Left renal cortex interstitium (tissue), 4 donors: Measurements from ENCODE around the gene ZBTB11. TPM values are rescaled to one million over a fixed set of nuclear protein-coding genes. Genes with fewer than 3 reads are reported as not detected.
"Not testable (repeated sequence)": the region's sequence is repeated elsewhere in the genome, so short reads cannot be mapped to it uniquely, and the experiment has no call there.

Experiments
- DNase-seq, 4 donors: peaks; one replicate each; pipeline ENCODE4 v3.0.0-alpha.2; 2013; ENCODE audit warnings: low read depth in 4 of 4, low spot score in 2 of 4, missing footprints in 1 of 4
- polyA plus RNA-seq, 4 donors: library from polyadenylated mRNA; unstranded; fragments of 120-200 nt; gene quantifications; one replicate each; pipeline ENCODE4 v1.2.1, GENCODE V29; 2013; ENCODE audit not compliant: insufficient read length in 4 of 4

Gene ZBTB11
- polyA plus RNA-seq, 4 donors, result 20.8 to 26.0 (median 22.8) TPM

GRCh38 chr3:101691685-101692671 lies 15.0 kb upstream of the ZBTB11 start:
- DNase-seq, result not testable (repeated sequence)

- no peak for DNase-seq
These were observed 14.0 kb upstream of the ZBTB11 start for GRCh38 chr3:101690972-101691371.

- no peak for DNase-seq
These were observed 12.4 kb upstream of the ZBTB11 start for GRCh38 chr3:101689286-101689685.

- no peak for DNase-seq
These were observed 10.4 kb upstream of the ZBTB11 start for GRCh38 chr3:101687142-101687931.

- no peak for DNase-seq
These were observed 9.0 kb upstream of the ZBTB11 start for GRCh38 chr3:101685870-101686307.

GRCh38 chr3:101685050-101685400 lies 8.1 kb upstream of the ZBTB11 start:
- DNase-seq, result no peak

- no peak for DNase-seq
These were observed 3.5 kb upstream of the ZBTB11 start for GRCh38 chr3:101680466-101680865.

GRCh38 chr3:101678837-101679236 lies 1.9 kb upstream of the ZBTB11 start:
- DNase-seq, result not testable (repeated sequence)

- no peak for DNase-seq
These were observed 729 bp upstream of the ZBTB11 start for GRCh38 chr3:101677436-101678286.

- DNase-seq, result peak; percentile 81 to 91 (median 90)
These were observed 642 bp downstream of the ZBTB11 start for GRCh38 chr3:101676216-101676764.

- no peak for DNase-seq
These were observed 1.2 kb downstream of the ZBTB11 start for GRCh38 chr3:101675709-101676215.

GRCh38 chr3:101674518-101674917 lies 2.4 kb downstream of the ZBTB11 start:
- DNase-seq, result no peak

- no peak for DNase-seq
These were observed 3.0 kb downstream of the ZBTB11 start for GRCh38 chr3:101673953-101674352.

GRCh38 chr3:101671014-101671413 lies 5.9 kb downstream of the ZBTB11 start:
- DNase-seq, result no peak

- no peak for DNase-seq
These were observed 9.1 kb downstream of the ZBTB11 start for GRCh38 chr3:101667844-101668243.

GRCh38 chr3:101667331-101667730 lies 9.6 kb downstream of the ZBTB11 start:
- DNase-seq, result no peak

- no peak for DNase-seq
These were observed 11.1 kb downstream of the ZBTB11 start for GRCh38 chr3:101665851-101666250.

- no peak for DNase-seq
These were observed 11.6 kb downstream of the ZBTB11 start for GRCh38 chr3:101665357-101665756.

- DNase-seq, result no peak
These were observed 16.2 kb downstream of the ZBTB11 start for GRCh38 chr3:101660714-101661113.

GRCh38 chr3:101656651-101657050 lies 20.3 kb downstream of the ZBTB11 start:
- DNase-seq, result no peak
